Thymus (tissue), 11 donors: ENCODE results near the gene TTN. TPM values are rescaled to one million over a fixed set of nuclear protein-coding genes. Genes with fewer than 3 reads are reported as not detected.

Experiments used
- DNase-seq, 9 donors: peaks; one replicate each; pipeline ENCODE4 v3.0.0-alpha.2; 2013; ENCODE audit warnings: low spot score in 9 of 9, low read depth in 6 of 9, missing footprints in 1 of 9
- H3K27ac ChIP-seq, 2 donors: one replicate each; pipeline ENCODE4 v1.5.1; 2013; ENCODE audit warnings: control low read depth in 1 of 2, low read depth in 1 of 2, low read length in 1 of 2, mild to moderate bottlenecking in 1 of 2, moderate library complexity in 1 of 2
- H3K27me3 ChIP-seq, 2 donors: one replicate each; pipeline ENCODE4 v1.5.1; 2013; ENCODE audit warnings: low read length in 1 of 2; ENCODE audit not compliant: control insufficient read depth in 2 of 2, insufficient read depth in 1 of 2
- H3K36me3 ChIP-seq, 2 donors: one replicate each; pipeline ENCODE4 v1.5.1; 2013; ENCODE audit warnings: low read length in 1 of 2, mild to moderate bottlenecking in 1 of 2, moderate library complexity in 1 of 2; ENCODE audit not compliant: control insufficient read depth in 2 of 2, insufficient read depth in 2 of 2
- H3K4me1 ChIP-seq, 2 donors: one replicate each; pipeline ENCODE4 v1.5.1; 2013; ENCODE audit warnings: low read length in 2 of 2; ENCODE audit not compliant: control insufficient read depth in 2 of 2, insufficient read depth in 2 of 2
- H3K4me3 ChIP-seq, 2 donors: one replicate each; pipeline ENCODE4 v1.5.1; 2013; ENCODE audit warnings: low read length in 2 of 2, control low read depth in 1 of 2, mild to moderate bottlenecking in 1 of 2
- H3K9me3 ChIP-seq, 2 donors: one replicate each; pipeline ENCODE4 v1.5.1; 2013; ENCODE audit warnings: low read length in 1 of 2, mild to moderate bottlenecking in 1 of 2; ENCODE audit not compliant: control insufficient read depth in 2 of 2, insufficient read depth in 1 of 2
- WGBS: extraction: QIAGEN DNeasy Blood & Tissue Kit; methylation state at CpG from one replicate; pipeline ENCODE4 v1.1.7; 2013; 5-methylcytosine and 5-hydroxymethylcytosine counted together
- polyA plus RNA-seq: library from polyadenylated mRNA; stranded (reverse); fragments of 200-250 nt; gene quantifications from one replicate; pipeline ENCODE4 v1.2.3, GENCODE V29; 2013
- total RNA-seq: library from RNA; stranded (reverse); fragments of 120-200 nt; gene quantifications from one replicate; pipeline ENCODE4 v1.2.4, GENCODE V29; 2013
- donor health status: healthy.

TTN gene
- total and polyA plus RNA-seq, 2 donors: 1.1 to 5.4 TPM

DNA sequence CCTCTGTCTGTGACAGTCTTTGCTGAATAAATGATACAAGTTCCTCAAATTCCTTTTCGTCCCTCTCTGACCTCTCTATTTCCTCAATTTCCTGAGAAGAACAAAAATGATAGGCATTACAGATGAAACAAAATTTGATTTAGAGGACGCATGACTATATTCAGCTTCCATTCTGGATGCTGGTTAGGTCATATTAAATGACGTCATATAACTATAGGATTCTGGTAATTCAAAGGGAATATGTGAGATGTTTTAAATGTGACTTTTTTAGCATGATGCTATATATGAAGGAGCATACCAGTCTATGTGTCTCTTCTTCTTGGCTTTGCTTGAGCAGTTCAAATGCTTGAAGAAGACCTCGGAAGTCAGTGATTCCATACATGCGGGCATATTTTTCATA lies 102.3 kb downstream of the TTN start:
- H3K36me3 ChIP-seq: no peaks in the 10 kb centered on the region
- H3K4me1 ChIP-seq: no peaks in the 10 kb centered on the region
- no peak overlapping the region for H3K27ac ChIP-seq
- no peaks in the 10 kb centered on the region for H3K27me3 ChIP-seq
- DNase-seq: no peak
- H3K9me3 ChIP-seq: no peaks in the 10 kb centered on the region
- 97% methylated on average over 5 of the region's 5 CpGs for WGBS
- H3K4me3 ChIP-seq: no peak overlapping the region

DNA sequence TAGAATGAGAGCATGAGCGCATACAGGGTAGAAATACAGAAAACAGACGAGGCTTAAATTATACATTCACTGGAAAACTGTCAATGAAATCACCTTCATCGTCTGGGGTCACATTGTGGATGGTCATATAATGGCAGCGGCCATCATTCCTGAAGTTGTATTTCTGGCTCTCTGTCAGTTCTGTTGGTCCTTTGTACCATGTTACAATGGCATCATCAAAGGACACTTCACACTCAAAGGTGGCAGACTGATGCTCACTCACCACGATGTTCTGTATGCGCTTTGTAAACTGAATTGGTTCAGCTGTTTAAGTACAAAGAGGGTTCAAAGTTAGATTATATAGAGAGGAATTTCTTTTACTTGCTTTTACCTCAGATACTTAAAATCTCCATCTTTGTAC lies 104.9 kb downstream of the TTN start:
- Histone ChIP-seq H3K4me1 (no peaks in the 10 kb centered on the region), H3K27ac (no peak overlapping the region), H3K27me3 (no peaks in the 10 kb centered on the region), H3K4me3 (no peak overlapping the region), H3K9me3 (no peaks in the 10 kb centered on the region), H3K36me3 (no peaks in the 10 kb centered on the region)
- DNase-seq: no peak
- 95% methylated on average over 6 of the region's 6 CpGs for WGBS

DNA sequence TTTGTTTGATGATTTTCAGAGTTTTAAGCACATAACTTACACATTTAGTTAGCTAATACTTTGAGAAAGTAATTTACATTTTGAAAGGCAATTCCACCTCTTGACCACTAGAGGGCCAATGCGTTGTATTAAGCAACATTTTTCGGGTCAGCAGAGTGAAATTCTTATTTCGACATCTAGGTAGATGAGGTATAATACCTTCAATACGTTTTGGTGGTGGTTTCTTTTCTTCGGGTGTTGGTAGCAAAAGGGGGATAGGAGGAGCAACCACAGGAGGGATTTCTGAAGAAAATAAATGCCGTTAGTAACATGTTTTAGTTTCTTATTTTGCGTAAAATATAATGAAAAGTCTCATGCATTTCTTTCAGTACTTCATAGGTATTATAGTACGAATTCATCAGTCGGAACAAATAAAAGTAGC lies 106.3 kb downstream of the TTN start:
- Histone ChIP-seq H3K4me3 (no peak overlapping the region), H3K9me3 (no peaks in the 10 kb centered on the region), H3K36me3 (no peaks in the 10 kb centered on the region), H3K4me1 (no peaks in the 10 kb centered on the region), H3K27ac (no peak overlapping the region), H3K27me3 (no peaks in the 10 kb centered on the region)
- 54% methylated on average over 9 of the region's 9 CpGs for WGBS
- peak in 3 of 9 donors; percentile 2 to 32 (median 10) for DNase-seq

DNA sequence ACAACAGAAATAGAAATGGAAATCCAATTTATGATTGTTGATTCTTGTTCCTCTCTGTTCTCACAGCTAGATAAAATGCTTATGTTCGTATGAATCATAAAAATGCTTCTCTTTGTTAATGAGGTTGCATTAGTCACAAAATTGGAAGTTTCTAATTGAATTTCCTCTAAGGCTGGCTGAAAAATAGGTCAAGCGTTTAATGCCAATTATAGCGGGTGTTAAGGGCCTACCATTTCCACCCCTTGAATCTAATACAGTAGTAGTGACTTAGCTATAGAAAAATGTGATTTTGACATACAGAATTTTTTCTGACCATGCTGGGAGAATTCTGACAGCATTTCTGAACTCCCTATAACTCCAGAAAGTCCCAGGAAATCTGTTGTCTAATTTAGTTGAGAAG lies 107.1 kb downstream of the TTN start:
- no peak for DNase-seq
- H3K4me1 ChIP-seq: no peaks in the 10 kb centered on the region
- no peak overlapping the region for H3K27ac ChIP-seq
- H3K9me3 ChIP-seq: no peaks in the 10 kb centered on the region
- no peak overlapping the region for H3K4me3 ChIP-seq
- H3K36me3 ChIP-seq: no peaks in the 10 kb centered on the region
- 98% methylated on average over 3 of the region's 3 CpGs for WGBS
- no peaks in the 10 kb centered on the region for H3K27me3 ChIP-seq

DNA sequence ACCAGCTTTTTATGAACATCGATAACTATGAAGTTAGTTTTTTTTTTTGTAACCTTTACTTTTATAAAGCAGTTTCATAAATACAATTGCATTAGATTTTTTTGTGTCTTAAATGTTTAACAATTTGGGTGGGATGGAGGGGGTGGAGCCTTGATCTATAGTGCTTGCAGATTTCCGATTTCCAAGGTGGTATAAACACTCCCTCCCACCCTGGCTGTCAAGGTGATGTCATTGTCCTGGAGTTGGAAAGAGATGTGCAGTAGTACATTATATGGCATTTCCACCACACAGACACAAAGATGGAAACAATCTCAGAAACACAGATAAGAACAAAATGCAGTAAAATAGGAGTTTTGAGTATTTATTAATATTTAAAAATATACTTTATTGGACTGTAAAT lies 114.4 kb downstream of the TTN start:
- WGBS: 99% methylated on average over 2 of the region's 2 CpGs
- Histone ChIP-seq H3K36me3 (no peaks in the 10 kb centered on the region), H3K9me3 (no peaks in the 10 kb centered on the region), H3K27ac (no peak overlapping the region), H3K27me3 (no peaks in the 10 kb centered on the region), H3K4me3 (no peak overlapping the region), H3K4me1 (no peaks in the 10 kb centered on the region)
- no peak for DNase-seq

DNA sequence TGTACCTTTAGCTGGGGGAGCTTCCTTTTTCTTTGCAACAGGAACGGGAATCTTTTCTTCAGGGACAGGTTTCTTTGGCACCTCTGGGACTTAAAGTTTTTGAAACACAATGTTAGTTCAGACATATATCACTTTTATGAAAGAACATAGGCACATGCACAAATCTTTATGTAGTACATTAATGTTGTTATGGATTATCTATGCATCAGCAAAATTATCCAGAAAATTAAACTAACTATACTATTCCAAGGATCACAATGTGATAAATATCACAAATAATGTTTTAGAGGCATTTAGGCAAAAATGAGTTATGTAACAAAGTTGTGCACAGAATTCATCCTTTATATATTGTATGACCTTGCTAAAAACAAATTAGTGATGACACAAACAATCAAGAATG lies 117.4 kb downstream of the TTN start:
- Histone ChIP-seq H3K9me3 (no peaks in the 10 kb centered on the region), H3K27me3 (no peaks in the 10 kb centered on the region), H3K36me3 (no peaks in the 10 kb centered on the region), H3K4me1 (no peaks in the 10 kb centered on the region), H3K4me3 (no peak overlapping the region), H3K27ac (no peak overlapping the region)
- DNase-seq: no peak
- 98% methylated on average over 1 of the region's 1 CpG for whole genome bisulfite sequencing

DNA sequence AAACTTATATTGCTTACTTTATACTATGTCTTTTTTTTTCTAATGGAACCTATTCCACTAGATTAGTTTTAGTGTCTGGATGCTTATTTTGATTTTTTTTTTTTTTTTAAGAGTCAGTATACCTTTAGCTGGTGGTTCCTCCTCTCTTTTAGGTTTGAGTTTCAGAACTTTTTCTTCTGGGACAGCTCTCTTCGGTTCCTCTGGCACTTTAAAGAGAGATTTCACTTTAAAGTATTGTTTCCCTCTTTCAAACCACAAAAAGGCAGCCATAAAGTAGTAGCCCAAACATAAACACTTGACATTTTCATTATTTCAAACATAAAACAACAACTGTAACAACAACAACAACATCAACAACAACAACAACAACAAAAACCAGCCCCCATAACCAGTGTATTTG lies 123.3 kb downstream of the TTN start:
- no peaks in the 10 kb centered on the region for H3K36me3 ChIP-seq
- no peaks in the 10 kb centered on the region for H3K9me3 ChIP-seq
- H3K27me3 ChIP-seq: no peaks in the 10 kb centered on the region
- H3K4me3 ChIP-seq: no peak overlapping the region
- WGBS: 92% methylated on average over 1 of the region's 1 CpG
- no peak for DNase-seq
- no peak overlapping the region for H3K27ac ChIP-seq
- no peaks in the 10 kb centered on the region for H3K4me1 ChIP-seq

DNA sequence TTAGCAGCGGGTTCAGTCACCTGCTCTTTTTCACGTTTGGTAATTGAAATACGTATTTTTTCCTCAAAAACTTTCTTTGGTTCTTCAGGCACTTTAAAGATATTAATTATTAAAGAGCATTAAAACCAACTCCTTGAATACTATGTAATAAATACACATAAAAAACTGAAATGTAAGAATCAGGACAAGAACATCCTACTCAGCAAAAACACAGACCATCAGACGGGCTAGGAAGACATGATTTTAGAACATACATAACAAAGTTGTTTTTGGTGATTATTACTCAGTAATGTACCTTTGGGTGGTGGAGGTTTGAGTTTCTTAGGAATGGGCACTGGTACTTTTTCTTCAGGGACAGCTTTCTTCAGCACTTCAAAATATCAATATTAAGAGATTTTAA lies 126.1 kb downstream of the TTN start:
- WGBS: 83% methylated on average over 4 of the region's 4 CpGs
- H3K4me1 ChIP-seq: no peaks in the 10 kb centered on the region
- no peaks in the 10 kb centered on the region for H3K27me3 ChIP-seq
- H3K4me3 ChIP-seq: no peak overlapping the region
- no peaks in the 10 kb centered on the region for H3K36me3 ChIP-seq
- no peaks in the 10 kb centered on the region for H3K9me3 ChIP-seq
- no peak overlapping the region for H3K27ac ChIP-seq
- no peak for DNase-seq

DNA sequence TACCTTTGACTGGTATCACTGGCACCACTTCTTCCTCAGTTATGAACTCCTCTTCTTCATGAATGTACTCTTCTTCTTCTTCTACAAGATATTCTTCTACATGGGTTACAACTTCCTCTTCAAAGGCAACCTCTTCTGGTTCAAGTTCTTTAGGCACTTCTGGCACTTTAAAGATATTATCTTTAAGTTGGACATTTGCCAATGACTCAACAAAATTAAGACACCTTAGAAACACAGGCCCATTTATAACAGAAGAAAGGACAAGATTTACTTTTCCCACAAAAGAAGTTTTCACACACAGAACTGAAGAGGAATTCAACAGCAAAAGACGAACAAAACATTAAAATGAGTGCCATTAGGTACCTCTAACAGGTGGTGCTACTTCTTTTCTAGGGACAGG lies 127.3 kb downstream of the TTN start:
- Histone ChIP-seq H3K27me3 (no peaks in the 10 kb centered on the region), H3K36me3 (no peaks in the 10 kb centered on the region), H3K9me3 (no peaks in the 10 kb centered on the region), H3K27ac (no peak overlapping the region), H3K4me1 (no peaks in the 10 kb centered on the region), H3K4me3 (no peak overlapping the region)
- 94% methylated on average over 1 of the region's 1 CpG for WGBS
- no peak for DNase-seq

DNA sequence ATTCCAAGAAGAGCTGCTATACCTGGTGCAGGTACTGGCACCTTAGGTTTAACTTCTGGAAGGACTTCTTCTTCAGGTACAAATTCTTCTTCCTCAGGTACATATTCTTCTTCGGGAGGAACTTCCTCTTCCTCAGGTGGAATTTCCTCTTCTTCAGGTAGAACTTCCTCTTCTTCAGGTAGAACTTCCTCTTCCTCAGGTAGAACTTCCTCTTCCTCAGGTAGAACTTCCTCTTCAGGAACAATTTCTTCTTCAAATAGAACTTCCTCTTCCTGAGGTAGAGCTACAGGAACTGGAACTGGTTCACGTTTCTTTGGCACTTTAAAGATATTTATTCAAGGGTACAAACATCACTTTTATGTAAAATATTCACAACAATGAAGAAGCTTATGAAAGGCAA lies 129.6 kb downstream of the TTN start:
- Histone ChIP-seq H3K4me3 (no peak overlapping the region), H3K27me3 (no peaks in the 10 kb centered on the region), H3K27ac (no peak overlapping the region), H3K4me1 (no peaks in the 10 kb centered on the region), H3K36me3 (no peaks in the 10 kb centered on the region), H3K9me3 (no peaks in the 10 kb centered on the region)
- WGBS: 65% methylated on average over 2 of the region's 2 CpGs
- no peak for DNase-seq
